ENCODE measurements around the gene RPUSD3.
A peak's percentile ranks its signal among the peaks of the same experiment; 100 is the strongest.

The RPUSD3 gene

GRCh38 chr3:9806688-9807589 is 36.9 kb downstream of the RPUSD3 start:
- DNase-seq (ENCODE audit: low spot score) = no peak

GRCh38 chr3:9806137-9806536 is 37.7 kb downstream of the RPUSD3 start:
- no peak for DNase-seq (ENCODE audit: low spot score)

- no peak for DNase-seq (ENCODE audit: low spot score)
These were observed 38.8 kb downstream of the RPUSD3 start for GRCh38 chr3:9804996-9805395.

- DNase-seq (ENCODE audit: low spot score) = no peak
These were observed 40.3 kb downstream of the RPUSD3 start for GRCh38 chr3:9803494-9803893.

GRCh38 chr3:9800529-9800928 is 43.3 kb downstream of the RPUSD3 start:
- DNase-seq (ENCODE audit: low spot score) = no peak

- no peak for DNase-seq (ENCODE audit: low spot score)
These were observed 46.4 kb downstream of the RPUSD3 start for GRCh38 chr3:9797196-9797945.

GRCh38 chr3:9795207-9795606 is 48.6 kb downstream of the RPUSD3 start:
- DNase-seq (ENCODE audit: low spot score) = no peak

GRCh38 chr3:9794400-9794799 is 49.4 kb downstream of the RPUSD3 start:
- no peak for DNase-seq (ENCODE audit: low spot score)

GRCh38 chr3:9793161-9793781 is 50.5 kb downstream of the RPUSD3 start:
- peak; percentile 59 for DNase-seq (ENCODE audit: low spot score)

- peak; percentile 95 for DNase-seq (ENCODE audit: low spot score)
These were observed 51.2 kb downstream of the RPUSD3 start, which contains the start of the genes ARPC4 and TADA3 for GRCh38 chr3:9792405-9793160. Gene ARPC4 (plus strand): TSS chr3:9793082. CDS start chr3:9793122, 40 bp downstream. Gene TADA3 (minus strand): TSS chr3:9792473. CDS start chr3:9791466, 1,007 bp downstream.

- no peak for DNase-seq (ENCODE audit: low spot score)
These were observed 51.9 kb downstream of the RPUSD3 start for GRCh38 chr3:9791790-9792404.

GRCh38 chr3:9791127-9791526 is 52.7 kb downstream of the RPUSD3 start:
- DNase-seq (ENCODE audit: low spot score) = no peak
